ENCODE results near the gene EMID1.

DNA sequence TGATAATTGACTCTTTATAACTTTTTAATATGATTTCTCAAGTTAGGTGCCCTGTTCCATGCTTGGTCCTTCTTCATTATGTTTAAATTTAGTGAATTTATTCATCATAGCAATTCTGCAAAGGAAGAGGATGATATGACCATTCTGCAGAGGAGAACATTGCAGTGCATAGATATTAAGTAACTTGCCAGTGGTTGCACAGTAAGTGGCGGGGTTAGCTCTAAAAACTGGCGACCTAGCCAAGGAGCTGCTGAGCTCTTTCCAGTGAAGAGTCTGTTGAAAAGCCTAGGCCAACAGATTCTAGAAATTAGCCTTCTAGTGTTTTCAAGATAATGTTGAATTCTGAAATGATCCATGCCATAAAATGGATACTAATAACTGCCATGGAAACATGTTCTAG, 66.9 kb downstream of the EMID1 start:
- TF ChIP-seq, protein P1, sequence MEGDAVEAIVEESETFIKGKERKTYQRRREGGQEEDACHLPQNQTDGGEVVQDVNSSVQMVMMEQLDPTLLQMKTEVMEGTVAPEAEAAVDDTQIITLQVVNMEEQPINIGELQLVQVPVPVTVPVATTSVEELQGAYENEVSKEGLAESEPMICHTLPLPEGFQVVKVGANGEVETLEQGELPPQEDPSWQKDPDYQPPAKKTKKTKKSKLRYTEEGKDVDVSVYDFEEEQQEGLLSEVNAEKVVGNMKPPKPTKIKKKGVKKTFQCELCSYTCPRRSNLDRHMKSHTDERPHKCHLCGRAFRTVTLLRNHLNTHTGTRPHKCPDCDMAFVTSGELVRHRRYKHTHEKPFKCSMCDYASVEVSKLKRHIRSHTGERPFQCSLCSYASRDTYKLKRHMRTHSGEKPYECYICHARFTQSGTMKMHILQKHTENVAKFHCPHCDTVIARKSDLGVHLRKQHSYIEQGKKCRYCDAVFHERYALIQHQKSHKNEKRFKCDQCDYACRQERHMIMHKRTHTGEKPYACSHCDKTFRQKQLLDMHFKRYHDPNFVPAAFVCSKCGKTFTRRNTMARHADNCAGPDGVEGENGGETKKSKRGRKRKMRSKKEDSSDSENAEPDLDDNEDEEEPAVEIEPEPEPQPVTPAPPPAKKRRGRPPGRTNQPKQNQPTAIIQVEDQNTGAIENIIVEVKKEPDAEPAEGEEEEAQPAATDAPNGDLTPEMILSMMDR (IDR thresholded peaks at IDR 0.05; ENCODE audit: low read depth, low read length) = no peak
- no peak for TF ChIP-seq POLR2A (IDR thresholded peaks at IDR 0.05; ENCODE audit: extremely low read depth, insufficient read length)
- TF ChIP-seq MYC (IDR thresholded peaks at IDR 0.05; ENCODE audit: low read depth, low read length) = no peak
- TF ChIP-seq, protein P2, sequence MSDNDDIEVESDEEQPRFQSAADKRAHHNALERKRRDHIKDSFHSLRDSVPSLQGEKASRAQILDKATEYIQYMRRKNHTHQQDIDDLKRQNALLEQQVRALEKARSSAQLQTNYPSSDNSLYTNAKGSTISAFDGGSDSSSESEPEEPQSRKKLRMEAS (IDR thresholded peaks at IDR 0.05; ENCODE audit: low read depth, low read length) = no peak

Data from NB4 (cell line).